ENCODE results near the gene UFC1. TPM values are rescaled to one million over a fixed set of nuclear protein-coding genes. Genes with fewer than 3 reads are reported as not detected.

Gene UFC1
- total RNA-seq, 1 donor from 2014 or later: 75.5 TPM

Other genes with a start within 250 kb of the UFC1 start
- not detected for gene ITLN2, start 199.2 kb upstream of the UFC1 start, total RNA-seq
- gene F11R, start 132.8 kb upstream of the UFC1 start, total RNA-seq: 55.5 TPM
- gene TSTD1, start 115.0 kb upstream of the UFC1 start, total RNA-seq: 11.0 TPM
- gene USF1, start 108.0 kb upstream of the UFC1 start, total RNA-seq: 57.9 TPM
- gene ARHGAP30, start 84.1 kb upstream of the UFC1 start, total RNA-seq: 26.0 TPM
- not detected for gene NECTIN4, start 64.4 kb upstream of the UFC1 start, total RNA-seq
- not detected for gene KLHDC9, start 55.6 kb upstream of the UFC1 start, total RNA-seq
- 66.9 TPM for gene PFDN2, start 35.9 kb upstream of the UFC1 start, total RNA-seq
- 32.7 TPM for gene NIT1, start 35.9 kb upstream of the UFC1 start, total RNA-seq
- 61.9 TPM for gene DEDD, start 21.3 kb upstream of the UFC1 start, total RNA-seq
- gene USP21, start 5.5 kb downstream of the UFC1 start, total RNA-seq: 16.5 TPM
- gene PPOX, start 12.4 kb downstream of the UFC1 start, total RNA-seq: 19.4 TPM
- gene B4GALT3, start 23.5 kb downstream of the UFC1 start, total RNA-seq: 32.1 TPM
- 438 TPM for gene ADAMTS4, start 45.1 kb downstream of the UFC1 start, total RNA-seq
- 96.1 TPM for gene NDUFS2, start 48.4 kb downstream of the UFC1 start, total RNA-seq
- gene FCER1G, start 61.3 kb downstream of the UFC1 start, total RNA-seq: 176 TPM
- gene APOA2, start 69.7 kb downstream of the UFC1 start, total RNA-seq: not detected
- gene TOMM40L, start 72.1 kb downstream of the UFC1 start, total RNA-seq: 18.5 TPM
- gene NR1I3, start 84.2 kb downstream of the UFC1 start, total RNA-seq: not detected
- gene PCP4L1, start 104.8 kb downstream of the UFC1 start, total RNA-seq: 0.22 TPM
- 5.5 TPM for gene MPZ, start 156.0 kb downstream of the UFC1 start, total RNA-seq
- gene SDHC, start 160.4 kb downstream of the UFC1 start, total RNA-seq: 201 TPM
- gene CFAP126, start 213.9 kb downstream of the UFC1 start, total RNA-seq: not detected